Stimulated activated CD4-positive, alpha-beta T cell treated with anti-CD3 and anti-CD28 coated beads, Interleukin-12 subunit alpha, Interleukin-12 subunit beta, amount 100 ng/mL, for 4 hours (primary cell): ENCODE results near the gene INPPL1.

ENCODE experiments used
- DNase-seq: peaks from one replicate; pipeline ENCODE4 v3.0.0-alpha.2; 2020

The INPPL1 gene

GRCh38 chr11:72220696-72221363, 3.7 kb upstream of the INPPL1 start:
- no peak for DNase-seq

DNA sequence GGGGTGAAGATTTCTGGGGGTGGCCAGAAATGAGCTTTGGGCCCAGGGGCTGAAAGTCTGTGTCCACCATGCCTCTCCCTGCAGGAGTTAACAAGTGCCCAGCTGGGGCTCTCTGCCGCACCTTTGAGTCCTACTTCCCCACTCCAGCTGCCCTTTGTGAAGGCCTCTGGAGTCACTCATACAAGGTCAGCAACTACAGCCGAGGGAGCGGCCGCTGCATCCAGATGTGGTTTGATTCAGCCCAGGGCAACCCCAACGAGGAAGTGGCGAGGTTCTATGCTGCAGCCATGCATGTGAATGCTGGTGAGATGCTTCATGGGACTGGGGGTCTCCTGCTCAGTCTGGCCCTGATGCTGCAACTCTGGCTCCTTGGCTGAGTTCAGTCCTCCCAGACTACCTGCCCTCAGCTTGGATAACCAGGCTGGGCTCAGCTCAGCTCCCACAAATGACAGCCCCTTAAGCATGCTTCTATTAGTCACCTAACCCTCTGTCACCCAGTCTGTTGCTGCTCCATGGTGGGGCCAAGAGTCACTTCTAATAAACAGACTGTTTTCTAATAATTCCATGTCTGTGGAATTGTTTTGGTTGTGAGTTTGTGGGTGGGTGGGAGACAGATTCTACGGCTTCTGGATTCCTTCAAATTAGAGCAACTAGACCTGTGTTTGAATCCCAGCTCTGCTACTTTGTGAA, 3.0 kb upstream of the INPPL1 start:
- DNase-seq: no peak

DNA sequence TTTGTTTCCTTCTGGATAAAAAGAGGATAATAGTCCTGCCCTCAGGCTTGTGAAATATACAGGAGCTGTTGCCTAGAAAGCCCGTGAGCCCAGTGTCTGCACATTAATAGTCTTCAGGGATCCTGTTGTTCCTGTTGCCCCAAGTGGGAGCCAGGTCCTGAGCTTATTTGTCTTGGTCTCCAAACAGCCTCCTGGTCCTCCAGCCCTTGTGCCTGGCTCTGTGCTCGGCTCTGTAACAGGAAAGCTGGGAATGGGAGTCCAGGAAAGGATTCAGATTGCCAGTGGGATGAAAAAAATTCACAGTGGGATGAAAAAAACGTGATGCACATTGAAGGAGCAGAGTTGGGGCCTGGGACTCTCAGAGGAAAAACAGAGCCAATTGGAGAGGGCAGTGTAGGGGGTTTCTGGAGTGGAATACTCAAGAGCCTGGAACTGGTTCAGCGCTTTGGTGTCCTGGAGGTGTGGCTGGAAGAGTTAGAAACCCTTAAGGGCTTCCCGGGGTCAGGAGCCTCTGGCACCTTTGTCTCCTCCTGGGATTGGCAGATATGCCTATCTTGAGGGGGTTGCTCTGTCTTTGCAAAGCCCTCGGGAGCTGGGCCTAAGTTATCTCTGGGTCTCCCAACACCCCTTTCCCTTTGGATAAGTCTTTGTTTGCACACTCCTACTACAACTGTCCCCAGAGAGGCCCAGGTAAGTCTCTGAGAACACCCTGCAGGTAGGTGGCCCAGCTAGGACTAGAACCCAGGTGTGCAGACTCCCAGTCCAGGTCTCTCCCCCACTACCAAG, 2.3 kb upstream of the INPPL1 start:
- no peak for DNase-seq

- peak; percentile 93 for DNase-seq
Observed at GRCh38 chr11:72222907-72223614, 1.5 kb upstream of the INPPL1 start.

- peak; percentile 56 for DNase-seq
Observed at GRCh38 chr11:72223615-72224563, 678 bp upstream of the INPPL1 start.

DNA sequence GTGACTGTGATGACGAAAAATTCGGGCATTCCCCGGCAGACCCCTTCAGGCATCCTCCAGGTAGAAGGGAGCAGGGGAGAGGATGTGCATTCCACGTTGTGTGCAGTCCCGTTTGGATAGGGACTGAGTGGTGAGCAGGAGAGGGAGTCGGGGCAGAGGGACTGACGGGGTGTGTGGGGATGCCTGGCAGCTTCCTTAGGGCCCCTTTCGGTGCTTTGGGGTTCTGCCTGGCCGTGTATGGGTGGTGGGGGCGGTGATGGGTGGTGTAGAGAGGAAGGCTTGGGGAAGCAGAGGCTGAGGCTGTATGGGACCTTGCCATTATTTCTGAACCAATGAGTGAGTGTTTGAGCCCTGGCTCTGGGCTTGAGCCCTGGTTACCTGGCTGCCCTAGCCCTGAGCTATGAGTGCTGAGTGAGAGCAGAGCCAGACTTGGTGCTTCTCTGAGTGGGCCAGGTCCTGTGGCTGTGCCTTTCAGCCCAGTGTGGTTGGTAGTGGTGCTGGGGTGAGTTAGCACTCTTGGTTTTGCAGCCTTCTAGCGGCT, 914 bp downstream of the INPPL1 start:
- DNase-seq: no peak

DNA sequence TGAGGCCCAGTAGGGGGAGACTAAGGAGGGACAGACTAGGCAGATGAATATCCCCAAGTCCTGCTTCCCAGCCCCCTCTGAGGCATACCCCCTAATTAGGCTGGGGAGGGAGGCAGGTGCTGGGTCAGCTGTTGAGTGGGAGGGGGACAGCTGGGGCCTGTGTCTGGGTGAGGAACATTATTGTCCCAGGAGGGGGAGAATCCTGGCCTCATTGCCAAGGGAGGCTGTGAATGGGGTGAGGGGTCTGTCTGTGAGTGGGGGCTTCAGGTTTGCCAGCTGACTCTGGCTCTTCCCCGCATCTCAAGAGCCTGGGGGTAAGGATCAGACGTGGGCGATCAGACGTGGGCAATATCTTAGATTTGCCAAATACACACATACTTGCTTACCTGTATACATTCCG, 2.1 kb downstream of the INPPL1 start:
- no peak for DNase-seq

DNA sequence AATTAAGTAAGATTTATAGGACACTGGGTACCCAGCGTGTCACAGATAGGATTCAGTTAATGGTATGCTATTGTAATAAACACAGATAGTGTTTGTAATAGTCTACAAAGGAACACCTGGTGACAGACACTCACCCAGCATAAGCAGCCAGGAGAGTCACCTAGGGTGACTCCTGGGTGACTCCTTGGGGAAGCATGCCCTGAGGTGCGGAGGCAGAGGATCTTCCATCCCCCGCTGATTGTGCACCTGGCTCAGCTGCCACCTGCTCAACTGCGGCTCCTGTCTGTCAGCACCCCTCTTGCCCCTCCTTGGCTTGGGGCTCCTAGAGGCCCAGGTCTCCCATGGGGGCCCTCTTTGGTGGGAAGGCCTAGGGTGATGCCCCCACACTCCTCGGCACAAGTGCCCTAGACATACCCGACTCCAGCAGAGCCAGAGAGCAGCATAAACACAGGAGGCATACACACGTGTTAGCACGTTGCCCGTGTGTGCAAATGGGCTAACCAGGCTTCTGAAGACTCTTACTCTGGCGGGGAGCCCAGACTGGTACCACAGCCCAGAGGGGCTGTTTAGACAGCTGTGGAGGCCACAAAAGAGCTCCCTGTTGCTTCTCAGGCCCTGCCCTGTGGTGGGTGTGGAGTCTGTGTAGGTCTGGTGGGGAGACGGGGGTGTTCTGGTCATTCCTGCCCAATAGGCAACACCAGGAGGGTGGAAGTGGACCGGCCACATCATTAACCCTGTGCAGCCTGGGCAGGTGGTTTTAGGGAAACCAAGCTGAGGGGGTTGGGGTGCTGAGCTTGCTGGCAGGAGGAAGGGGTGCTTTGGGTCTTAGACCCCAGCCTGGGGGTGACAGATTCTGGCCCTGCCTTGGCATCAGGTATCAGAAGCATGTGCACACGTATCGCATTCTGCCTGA, 3.0 kb downstream of the INPPL1 start:
- DNase-seq: no peak

DNA sequence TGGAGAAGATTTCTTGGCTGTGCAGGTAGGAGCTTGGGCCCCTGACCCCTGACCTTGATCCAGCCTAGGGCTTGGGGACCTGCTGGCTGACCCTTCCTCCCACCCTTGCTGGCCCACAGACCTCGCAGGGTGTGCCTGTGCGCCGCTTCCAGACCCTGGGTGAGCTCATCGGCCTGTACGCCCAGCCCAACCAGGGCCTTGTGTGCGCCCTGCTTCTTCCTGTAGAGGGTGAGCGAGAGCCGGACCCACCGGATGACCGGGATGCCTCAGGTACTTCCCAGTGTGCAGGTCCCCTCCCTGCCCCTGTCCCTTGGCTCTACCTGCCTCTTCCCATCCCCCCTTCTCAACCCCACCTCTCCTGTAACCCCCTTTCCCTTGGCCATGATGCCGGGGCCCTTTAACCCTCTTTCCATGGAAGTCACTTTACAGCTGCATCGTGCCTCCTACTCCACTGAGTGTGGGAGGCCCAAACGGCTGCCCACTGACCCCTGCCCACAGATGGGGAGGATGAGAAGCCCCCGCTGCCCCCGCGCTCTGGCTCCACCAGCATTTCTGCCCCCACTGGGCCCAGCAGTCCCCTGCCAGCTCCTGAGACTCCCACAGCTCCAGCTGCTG, 3.8 kb downstream of the INPPL1 start:
- no peak for DNase-seq

- no peak for DNase-seq
Observed at GRCh38 chr11:72228844-72229231, 4.3 kb downstream of the INPPL1 start.

DNA sequence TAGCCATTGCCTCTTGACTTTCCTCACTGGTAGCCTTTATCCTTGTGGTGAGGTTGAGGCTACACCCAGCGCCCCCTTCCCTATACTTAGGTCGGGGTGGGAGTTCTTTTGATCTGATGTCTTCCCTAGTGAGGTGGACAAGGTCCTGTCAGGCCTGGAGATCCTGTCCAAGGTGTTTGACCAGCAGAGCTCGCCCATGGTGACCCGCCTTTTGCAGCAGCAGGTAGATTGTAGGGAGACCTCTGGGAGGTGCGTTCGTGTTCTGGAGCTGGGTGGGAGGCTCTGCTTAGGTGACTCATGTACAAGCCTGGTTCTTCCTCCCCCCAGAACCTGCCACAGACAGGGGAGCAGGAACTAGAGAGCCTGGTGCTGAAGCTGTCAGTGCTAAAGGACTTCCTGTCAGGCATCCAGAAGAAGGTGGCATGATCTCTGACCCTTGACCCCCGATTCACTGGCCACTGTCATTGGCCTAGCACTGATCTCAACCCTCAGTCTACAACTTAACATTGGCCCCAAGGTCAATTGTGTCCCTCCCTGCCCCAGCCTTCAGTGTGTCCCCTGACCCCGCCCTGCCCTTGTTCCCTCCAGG, 4.9 kb downstream of the INPPL1 start:
- no peak for DNase-seq

DNA sequence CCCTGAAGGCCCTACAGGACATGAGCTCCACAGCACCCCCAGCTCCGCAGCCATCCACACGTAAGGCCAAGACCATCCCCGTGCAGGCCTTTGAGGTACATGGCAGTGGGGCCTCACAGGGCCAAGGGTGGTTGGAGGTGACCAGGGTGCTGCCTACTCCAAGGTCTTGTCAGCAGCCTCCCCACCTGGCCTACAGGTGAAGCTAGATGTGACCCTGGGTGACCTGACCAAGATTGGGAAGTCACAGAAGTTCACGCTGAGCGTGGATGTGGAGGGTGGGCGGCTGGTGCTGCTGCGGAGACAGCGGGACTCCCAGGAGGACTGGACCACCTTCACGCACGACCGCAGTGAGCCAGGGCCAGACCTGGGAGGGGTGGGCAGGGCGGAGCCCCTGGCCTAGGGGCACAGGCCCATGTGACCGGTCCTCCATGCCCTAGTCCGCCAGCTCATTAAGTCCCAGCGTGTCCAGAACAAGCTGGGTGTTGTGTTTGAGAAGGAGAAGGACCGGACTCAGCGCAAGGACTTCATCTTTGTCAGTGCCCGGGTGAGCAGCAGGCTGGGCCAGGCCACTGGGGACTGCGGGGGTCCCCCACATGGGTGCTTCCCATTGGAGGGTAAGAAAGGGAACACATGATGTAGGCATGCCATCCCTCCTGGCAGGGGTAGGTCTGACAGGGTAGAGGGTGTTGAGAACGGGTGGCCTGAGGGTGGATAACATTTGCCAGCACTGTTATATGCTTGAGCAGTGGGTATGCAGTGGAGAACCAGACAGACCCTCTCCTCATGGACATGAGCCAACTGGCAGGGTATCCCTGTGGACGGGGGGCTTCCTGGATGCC, 5.6 kb downstream of the INPPL1 start:
- DNase-seq: no peak

GRCh38 chr11:72230764-72231365, 6.3 kb downstream of the INPPL1 start:
- DNase-seq: no peak

DNA sequence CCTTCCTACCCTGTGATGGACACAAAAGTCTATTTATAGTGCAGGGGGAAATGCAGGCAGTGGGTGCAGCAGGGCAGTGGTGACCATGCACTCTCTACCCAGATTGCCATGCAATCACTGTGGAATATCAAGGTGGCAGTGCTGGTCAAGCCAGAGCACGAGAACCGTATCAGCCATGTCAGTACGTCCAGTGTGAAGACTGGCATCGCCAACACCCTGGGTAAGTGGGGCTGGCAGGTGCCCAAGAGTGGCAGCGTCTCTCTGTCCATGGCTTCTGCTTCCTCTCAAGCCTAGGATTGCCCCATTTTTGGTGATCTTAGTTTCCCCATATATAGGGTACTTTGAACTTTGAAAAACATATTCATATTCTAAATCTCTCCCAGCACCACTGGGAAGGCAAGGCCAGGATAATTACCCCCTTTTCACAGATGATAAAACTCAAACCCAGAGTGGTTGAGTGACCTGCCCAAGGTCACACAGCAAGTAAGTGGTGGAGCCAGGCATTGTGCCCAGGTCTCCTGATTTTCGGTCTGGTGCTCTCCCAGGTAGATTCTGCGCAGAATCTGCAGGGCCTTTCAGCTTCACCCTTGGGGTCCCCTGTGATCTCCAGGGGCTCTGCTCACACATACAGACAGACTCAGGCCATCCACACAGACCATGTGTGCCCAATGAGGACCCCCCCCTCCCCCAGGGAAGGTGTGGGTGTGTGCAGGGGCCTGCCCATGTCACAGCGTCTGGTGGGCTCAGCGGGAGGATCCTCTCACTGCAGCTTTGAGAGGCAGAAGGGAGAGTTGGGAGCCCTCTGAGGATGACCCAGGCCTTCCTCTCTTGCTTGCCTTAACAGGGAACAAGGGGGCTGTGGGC, 7.1 kb downstream of the INPPL1 start:
- DNase-seq: no peak

GRCh38 chr11:72232260-72233055, 7.9 kb downstream of the INPPL1 start:
- no peak for DNase-seq

DNA sequence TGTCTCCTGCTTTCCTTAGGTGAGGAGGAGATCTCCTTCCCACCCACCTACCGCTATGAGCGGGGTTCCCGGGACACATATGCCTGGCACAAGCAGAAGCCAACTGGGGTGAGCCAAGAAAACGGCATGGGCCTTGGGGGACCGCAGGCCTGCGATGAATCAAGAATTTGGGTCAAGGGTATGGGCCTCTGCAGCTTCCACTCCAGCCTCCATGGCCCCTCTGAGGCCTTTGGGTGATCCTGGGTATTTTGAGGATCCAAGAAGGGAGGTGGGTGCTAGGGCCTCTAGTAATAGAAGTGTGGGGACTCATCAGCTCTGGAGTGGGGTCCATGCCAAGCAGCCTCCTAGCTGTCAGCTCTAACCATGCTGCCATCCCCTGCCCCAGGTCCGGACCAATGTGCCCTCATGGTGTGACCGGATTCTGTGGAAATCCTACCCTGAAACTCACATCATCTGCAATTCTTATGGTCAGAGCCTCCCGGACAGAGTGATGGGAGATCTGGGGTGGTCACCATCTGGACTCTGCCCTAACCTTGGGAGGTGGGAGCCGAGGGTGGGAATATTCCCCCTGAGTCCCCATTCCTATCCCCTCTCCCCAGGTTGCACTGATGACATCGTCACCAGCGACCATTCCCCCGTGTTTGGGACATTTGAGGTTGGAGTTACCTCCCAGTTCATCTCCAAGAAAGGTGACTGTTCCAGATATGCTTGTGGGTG, 8.6 kb downstream of the INPPL1 start:
- DNase-seq: no peak
